Endometrial microvascular endothelial cells (primary cell): Measurements from ENCODE around the gene FBXL2. TPM values are rescaled to one million over a fixed set of nuclear protein-coding genes. Genes with fewer than 3 reads are reported as not detected.
"Not testable (repeated sequence)": the region's sequence is repeated elsewhere in the genome, so short reads cannot be mapped to it uniquely, and the experiment has no call there.

ENCODE experiments used
- in situ Hi-C: cut with HindIII; loops from 2 replicates; pipeline ENCODE4 v1.10.0; 2017; ENCODE audit warnings: low sequenced_read_pairs, low pct_unique_long_range_greater_than_20kb; ENCODE audit errors: inconsistent ontology term
- total RNA-seq: library from RNA; depleted of rRNA; stranded (reverse); fragments of >200 nt; gene quantifications from one replicate; pipeline ENCODE4 v1.2.3, GENCODE V29; 2015; ENCODE audit errors: inconsistent ontology term

FBXL2 gene
- total RNA-seq, 1 donor from 2014 or later = 20.2 TPM

DNA sequence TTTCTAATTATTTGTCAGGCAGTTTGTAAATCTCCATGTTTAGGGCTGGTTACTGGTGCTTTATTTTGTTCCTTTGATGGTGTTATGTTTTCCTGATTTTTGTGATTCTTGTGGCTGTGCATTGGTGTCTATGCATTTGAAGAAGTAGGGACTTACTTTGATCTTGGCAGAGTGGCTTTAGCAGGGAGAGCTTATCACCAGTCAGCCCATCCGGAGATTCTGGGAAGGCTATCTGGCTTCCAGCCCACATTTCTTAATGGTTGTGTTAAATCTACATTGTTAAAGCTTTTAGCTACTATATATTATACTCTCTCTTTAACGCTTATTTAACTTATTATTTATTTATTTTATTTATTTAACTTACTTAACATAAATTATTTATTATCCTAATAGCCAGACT, 35.1 kb downstream of the FBXL2 start:
- in situ Hi-C loops = no loop called here

DNA sequence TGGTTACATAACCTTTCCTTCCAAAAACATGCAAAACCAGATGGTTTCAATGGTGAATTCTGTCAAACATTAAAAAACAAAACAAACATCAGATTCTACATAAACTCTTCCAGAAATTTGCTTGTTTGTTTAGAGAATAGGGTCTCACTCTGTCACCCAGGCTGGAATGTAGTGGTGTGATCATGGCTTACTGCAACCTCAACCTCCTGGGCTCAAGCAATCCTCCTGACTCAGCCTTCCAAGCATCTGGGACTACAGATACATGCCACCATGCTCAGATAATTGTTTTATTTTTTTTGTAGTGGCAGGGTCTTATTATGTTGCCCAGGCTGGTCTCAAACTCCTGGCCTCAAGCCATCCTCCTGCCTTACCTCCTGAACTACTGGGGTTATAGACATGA, 36.1 kb downstream of the FBXL2 start:
- in situ Hi-C loops = no loop called here

DNA sequence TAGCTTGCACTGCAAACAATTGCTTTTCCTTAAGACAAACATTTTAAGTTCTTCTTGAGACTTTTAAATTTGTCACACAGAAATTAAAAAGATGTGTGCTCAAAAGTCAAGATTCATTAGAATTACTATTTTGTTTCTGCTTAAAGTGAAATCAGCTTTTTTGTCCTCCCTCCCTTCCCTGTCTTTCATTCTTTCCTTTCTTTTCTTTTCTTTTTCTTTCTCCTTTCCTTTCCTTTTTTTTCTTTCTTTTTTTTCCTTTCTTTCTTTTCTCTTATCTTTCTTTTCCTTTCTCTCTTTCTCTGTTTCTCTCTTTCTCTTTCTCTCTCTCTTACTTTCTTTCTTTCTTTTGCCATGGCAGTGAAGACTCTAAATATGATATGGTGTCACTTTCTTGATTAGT, 37.8 kb downstream of the FBXL2 start:
- in situ Hi-C loops = no loop called here

DNA sequence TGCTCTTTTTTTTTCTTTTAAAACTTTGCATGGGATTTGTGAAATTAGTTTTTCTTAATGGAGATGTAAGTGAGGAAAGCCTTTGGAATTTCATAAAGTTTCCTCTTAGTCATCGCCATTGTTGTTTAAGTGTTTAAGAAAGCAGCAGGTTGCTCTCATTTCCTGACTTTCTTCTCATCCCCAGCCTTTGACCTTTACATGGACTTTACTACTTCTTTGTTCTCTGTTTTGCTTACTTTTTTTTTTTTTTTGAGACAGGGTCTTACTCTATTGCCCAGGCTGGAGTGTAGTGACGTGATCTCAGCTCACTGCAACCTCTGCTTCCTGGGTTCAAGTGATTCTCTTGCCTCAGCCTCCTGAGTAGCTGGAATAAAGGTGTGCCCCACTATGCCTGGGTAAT, 38.6 kb downstream of the FBXL2 start:
- in situ Hi-C loops = no loop called here

DNA sequence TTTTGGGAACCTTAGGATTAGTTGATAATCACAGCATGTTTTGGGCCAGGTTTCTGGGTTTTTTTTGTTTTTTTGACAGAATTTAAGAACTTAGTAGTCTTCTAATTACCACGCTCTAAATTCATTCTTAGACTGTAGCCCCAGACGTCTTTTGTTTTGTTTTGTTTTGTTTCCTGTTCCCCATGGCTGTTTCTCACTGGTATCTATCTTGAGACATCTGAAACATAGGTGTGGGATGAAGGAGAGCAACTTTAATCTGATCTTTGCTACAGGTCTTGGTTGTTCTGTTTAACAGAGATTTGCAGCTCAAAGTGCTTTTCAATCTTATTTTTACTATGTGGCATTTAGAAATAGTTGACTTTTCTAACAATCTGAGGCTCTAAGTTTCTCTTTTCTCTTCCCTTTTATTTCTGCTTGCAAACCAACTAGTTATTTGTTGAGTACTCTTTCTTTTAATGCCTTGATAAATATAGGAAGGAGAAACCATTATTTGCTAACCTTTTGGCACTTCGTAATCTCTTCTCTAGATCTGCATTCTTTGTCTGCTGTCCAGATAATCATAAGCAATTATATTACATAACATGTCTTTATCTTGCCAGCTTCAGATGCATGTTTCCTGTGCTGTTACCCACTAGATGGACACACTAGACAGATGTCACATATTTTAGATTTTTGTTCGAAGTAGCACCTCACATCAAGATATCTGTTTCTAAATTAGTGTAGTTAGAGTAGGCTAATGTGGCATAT, 40.9 kb downstream of the FBXL2 start:
- in situ Hi-C loops = no loop called here

DNA sequence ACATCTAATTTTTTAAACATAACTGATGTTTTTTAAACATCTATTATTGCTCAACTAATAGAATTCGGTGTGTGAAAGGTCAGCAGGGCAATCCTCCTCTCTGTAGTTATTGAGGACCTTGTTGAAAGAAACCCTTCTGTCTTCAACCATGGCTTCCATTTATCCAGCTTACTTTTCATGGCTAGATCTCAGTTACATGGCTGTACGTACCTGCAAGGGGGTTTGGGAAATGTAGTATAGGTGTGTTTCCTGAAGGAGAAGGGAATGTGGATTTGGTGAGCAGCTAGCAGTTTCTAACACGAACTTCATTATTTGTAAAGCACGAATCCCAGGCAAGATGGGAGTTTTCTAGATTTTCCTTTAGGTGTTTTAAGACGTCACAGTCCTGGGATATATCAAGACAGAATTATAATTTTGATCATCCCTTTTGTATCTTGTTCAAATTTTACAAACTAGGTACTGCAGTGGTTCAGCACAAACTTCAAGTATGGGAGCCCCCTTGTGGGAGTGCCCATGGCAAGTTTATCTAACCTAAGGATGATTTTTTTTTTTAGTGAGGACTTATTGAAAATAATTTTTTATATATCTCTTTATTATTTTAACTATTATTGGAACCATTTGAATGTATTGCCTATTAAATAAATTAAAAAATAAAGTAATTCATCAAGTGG, 41.6 kb downstream of the FBXL2 start:
- in situ Hi-C loops = no loop called here

DNA sequence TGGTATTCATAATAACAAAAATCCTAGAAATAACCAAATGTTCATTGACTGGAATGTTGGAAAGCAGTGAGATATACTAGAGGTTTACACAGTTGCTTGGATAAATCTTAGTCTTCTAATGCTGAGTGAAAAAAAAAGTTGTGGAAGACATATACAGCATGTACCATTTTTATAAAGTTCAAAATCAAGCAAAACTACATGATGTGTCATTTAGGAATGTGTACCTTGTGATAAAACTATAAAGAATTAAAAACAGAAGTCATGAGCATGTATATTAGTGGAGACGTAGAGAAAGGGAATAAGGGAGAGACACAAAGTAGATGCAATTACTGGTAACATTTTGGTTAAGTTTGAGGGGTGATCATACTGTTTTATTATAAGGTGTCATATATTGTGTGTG, 45.2 kb downstream of the FBXL2 start:
- in situ Hi-C loops = no loop called here

DNA sequence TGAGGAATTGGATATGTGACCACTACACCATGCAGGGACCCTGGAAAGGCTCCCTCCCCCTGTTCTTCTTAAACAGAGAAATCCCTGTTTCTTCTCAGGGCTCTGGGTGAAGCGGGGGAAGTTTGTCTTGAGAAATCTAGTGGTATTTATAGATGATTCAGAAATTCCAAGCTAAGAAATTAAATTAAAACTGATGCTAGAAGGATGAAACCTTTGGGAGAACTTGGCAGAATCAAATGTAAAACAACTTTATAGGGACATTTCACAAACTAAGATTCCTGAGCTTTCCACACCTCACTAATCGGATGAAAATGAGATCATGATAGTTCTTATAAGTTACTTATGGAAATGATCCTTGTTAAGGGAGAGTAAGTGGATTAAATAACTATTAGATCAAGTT, 54.2 kb downstream of the FBXL2 start:
- in situ Hi-C loops = no loop called here

DNA sequence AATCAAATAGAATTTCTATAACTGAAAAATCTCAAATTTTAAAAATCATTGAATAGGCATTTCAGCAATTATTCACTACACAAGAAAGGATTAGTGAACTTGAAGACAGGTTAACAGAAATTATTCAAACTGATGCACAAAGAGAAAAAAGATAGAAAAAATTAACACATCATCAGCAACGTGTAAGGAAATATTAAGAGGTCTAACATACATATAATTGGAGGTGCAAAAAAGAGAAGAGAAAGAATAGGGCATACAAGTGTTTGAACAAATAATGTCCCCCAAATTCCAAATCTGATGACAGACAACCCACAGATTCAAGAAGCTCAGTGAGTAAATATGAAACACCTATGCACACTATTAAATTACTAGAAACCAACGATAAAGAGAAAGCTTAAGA, 57.1 kb downstream of the FBXL2 start:
- in situ Hi-C loops = no loop called here

DNA sequence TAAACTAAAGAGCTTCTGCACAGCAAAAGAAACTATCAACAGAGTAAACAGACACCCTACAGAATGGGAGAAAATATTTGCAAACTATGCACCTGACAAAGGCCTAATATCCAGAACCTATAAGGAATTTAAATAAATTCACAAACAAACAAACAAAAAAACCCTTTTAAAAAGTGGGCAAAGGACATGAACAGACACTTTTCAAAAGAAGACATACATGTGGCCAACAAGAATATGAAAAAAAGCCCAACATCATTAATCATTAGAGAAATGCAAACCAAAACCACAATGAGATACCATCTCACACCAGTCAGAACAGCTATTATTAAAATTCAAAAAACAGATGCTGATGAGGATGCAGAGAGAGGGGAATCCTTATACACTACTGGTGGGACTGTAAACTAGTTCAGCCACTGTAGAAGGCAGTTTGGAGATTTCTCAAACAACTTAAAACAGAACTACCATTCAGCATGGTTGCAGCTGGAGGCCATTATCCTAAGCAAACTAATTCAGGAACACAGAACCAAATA, 61.8 kb downstream of the FBXL2 start:
- in situ Hi-C loops = not testable (repeated sequence)

DNA sequence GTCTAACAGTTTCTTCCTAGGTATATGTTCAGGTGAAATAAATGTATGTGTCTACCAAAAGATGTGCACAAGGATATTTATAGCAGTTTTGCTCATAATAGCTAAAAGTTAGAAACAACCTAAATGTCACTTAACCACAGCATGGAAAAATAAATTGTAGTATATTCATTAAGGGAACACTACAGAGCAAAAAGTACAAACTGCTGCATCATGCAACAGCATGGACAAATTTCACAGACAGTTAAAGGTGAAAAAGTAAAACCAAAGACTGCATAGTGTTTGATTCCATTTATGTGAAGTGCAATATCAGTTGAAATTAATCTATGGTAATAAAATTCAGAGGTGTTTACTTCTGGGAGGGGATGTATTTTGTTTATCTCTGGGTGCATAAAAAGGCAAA, 62.5 kb downstream of the FBXL2 start:
- in situ Hi-C loops = no loop called here

DNA sequence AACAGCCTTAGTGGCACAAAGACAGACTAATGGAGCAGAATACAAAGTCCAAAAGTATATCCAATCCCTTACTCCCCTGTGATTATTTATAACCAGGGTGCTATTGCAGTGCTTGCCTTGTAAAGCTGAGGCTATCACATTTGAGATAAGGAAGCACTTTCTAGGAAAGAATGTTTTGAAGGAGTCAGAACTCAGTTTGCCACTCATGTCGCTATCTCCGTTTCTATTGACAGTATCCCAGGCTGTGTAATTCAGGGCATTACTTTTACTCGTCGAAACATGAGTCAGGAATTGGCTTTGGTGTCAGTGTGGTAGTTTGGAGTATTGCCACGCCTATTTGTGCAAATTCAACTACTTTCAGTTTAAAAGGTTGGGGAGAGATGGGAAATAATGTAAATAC, 78.4 kb downstream of the FBXL2 start:
- in situ Hi-C loops = no loop called here

DNA sequence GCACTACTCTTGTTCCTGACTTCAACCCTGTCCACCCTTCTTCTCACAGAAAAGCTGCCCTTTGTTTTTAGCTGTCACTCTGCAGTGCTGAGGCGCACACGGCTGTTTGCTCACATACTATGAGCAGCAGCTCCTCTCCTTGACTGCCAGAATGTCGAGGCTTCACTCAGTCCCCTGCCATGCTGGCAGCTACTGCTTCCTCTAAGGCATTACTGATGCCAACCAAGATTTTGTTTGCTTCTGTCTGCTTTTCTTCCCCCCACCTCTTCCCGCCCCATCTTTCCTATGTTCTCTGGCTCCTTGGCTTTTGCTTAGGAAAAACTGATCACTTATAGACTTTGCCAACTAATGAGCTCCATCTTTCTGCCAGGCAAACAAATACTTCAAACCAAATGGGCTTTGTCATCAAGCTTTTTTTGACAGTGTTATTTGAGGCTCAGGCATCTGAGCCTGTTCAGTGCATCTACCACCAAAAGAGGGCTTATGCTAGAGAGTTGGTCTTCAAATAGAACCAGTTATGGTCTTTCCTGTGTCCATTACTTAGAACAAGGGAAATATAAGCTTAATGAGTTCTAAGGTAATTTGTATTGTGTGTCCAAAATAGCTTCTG, 81.0 kb downstream of the FBXL2 start:
- in situ Hi-C loops = no loop called here

DNA sequence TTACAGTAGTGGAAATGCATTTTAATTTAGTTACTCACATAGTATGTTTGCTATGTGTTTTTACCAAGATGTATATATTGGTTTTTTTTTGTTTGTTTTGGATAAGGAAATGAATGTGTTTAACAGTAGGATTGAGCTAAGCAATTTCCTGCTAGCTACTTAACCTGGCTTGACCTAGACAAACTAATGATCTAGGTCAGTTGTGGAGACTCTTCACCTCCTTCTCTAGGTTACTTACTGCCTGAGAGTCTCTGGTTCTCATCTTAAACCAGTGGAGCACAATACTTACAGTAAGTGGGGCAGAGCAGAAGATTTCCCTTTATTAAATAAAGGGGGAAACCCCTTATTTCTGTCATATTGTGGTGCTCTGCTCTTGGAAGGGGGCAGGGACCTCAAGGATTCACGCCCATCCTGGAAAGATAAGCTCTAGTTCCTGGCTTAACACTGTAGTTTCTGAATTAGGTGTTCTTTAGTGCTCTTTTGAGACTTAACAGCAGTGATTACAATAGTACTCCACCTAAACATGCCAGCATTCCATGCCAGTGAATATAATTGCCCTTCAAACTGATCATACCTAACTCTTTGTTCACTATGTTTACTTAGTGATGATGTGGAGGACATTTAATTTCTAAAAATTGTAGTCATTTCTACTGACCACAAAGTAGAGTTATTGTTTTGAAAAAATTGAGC, 83.0 kb downstream of the FBXL2 start:
- in situ Hi-C loops = no loop called here

DNA sequence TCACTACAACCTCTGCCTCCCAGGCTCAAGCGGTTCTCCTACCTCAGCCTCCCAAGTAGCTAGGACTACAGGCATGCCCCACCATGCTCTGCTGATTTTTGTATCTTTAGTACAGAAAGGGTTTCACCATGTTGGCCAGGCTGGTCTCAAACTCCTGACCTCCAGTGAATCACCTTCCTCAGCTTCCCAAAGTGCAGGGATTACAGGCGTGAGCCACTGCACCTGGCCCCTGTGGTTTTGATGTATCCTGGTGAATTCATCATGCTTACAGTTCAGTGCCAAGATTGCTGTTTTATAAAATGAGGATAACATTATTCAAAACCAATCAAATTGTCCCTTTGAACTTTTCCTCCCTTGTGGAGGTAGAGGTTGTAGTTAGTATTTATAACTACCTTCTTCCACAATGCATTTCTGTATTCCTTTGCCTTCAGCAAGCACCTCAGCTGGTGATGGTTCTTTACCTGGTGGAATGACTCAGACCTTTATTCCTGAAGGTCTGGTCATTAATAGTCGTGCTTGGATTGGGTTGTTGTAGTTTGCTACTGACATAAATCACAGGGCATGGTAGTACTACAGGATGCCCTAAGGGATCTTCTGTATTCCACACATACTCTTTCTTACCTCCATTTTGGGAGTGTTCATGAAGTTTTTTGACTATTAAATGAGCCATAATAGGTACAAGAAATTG, 86.0 kb downstream of the FBXL2 start:
- in situ Hi-C loops = no loop called here

DNA sequence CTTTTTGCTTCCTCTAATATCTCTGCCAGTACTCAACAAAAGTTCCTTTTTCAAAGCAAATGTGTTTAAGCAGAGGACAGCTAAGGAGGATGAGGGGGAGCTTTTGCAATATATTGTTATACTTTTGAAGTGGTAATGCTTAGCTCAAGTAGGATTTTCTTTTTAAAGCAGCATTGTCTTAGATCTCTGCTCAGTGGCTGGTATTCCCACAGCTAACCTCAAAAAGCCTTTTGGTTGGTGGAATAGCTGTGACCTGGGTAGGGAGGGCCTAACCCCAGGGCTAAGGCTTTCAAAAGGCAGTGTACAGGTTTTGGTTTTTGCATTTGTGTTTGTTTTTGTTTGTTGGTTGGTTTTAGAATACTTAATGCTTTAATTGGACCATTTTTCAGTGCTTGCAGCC, 86.8 kb downstream of the FBXL2 start:
- in situ Hi-C loops = no loop called here

DNA sequence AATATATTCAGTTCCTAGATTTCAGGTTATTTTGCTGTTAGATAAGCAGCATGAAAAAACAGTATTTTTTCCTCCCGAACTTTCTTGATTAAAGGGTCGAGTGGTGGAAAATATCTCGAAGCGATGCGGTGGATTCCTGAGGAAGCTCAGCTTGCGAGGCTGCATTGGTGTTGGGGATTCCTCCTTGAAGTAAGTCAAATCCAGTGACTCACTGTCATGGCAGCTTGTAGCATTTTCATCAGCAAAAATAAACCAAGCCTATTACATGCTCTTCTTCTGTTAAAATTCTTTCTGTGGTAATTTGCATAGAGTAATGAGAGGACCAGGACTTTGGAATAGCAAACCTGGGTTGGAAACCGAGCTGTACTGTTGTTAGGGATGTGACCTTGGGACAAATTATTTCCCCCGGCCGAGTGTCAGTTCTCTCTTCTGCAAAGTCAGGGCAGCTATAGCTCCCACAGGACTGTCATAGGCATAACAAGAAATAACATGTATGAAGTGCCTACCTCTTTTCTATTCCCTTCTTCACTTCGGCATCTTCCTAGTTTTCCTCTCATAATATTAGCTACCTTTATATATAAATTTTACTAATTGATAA, 87.4 kb downstream of the FBXL2 start:
- in situ Hi-C loops = no loop called here

DNA sequence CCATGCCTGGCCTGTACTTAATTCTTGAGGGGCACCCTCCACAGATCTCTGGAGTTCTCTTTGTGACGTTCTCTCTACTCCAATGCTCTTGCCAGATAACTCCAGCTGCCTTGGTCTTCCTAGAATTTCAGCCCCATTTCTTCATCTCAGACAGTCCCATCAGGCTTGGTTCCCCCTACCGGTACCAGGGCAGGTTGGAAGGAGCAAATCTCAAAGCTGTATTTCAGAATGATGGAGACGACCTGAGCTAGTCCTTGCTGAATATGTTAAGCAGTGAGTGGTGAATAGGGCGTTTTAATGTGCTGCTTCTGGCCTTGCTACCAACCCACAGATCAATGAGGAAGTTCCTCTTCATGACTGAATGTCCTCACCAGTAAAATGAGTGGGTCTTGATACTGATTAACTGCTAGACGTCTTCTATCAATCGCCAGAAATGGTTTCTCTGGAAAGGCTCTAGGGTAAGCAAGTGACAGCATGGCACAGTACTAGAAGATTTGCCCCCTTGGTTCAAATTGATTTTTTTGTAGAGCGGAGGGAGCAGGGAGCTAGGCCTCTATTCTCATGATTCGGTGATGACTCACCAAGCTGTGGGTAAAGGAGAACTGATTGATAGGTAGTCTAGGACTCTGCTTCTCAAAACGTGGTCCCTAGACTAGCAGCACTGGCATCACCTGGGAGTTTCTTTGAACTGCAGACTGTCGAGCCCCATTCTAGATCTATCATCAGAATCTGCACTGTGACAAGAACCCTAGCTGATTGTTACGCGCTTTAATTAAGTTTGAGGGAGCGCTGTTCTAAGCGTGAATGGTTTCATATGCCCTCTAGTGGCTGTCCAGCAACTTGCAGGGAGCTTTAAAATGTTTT, 95.2 kb downstream of the FBXL2 start:
- in situ Hi-C loops = no loop called here
